GM12801 (cell line): ENCODE measurements around the gene AIG1.

Experiments
- CTCF ChIP-seq: IDR thresholded peaks from one replicate; pipeline ENCODE4 v1.5.1; 2011; ENCODE audit warnings: control low read depth; ENCODE audit not compliant: insufficient read length; ENCODE audit errors: extremely low read depth

The AIG1 gene

GRCh38 chr6:143333081-143333480 lies 272.4 kb downstream of the AIG1 start:
- no peak for TF ChIP-seq CTCF

- TF ChIP-seq CTCF, result no peak
Observed at GRCh38 chr6:143333749-143334520, 273.2 kb downstream of the AIG1 start.

GRCh38 chr6:143335865-143336264 lies 275.2 kb downstream of the AIG1 start:
- no peak for TF ChIP-seq CTCF

GRCh38 chr6:143336446-143337152 lies 275.9 kb downstream of the AIG1 start:
- no peak for TF ChIP-seq CTCF

- TF ChIP-seq CTCF, result no peak
Observed at GRCh38 chr6:143337201-143337949, 276.7 kb downstream of the AIG1 start.

GRCh38 chr6:143339223-143339622 lies 278.5 kb downstream of the AIG1 start:
- TF ChIP-seq CTCF, result no peak

GRCh38 chr6:143346004-143346403 lies 285.3 kb downstream of the AIG1 start:
- TF ChIP-seq CTCF, result no peak
